Breast epithelium (tissue), 4 donors: Measurements from ENCODE around the gene C11orf24. TPM values are rescaled to one million over a fixed set of nuclear protein-coding genes. Genes with fewer than 3 reads are reported as not detected.
"Not testable (repeated sequence)": the region's sequence is repeated elsewhere in the genome, so short reads cannot be mapped to it uniquely, and the experiment has no call there.

Source experiments
- DNase-seq, 2 donors: peaks; one replicate each; pipeline ENCODE4 v3.0.0-alpha.2; 2019; ENCODE audit warnings: low spot score in 2 of 2
- H3K27ac ChIP-seq, 2 donors: fragments of 200-600 bp; sonication (generic) in 1 of 2; one replicate each; pipeline ENCODE4 v1.5.1; 2016 to 2019; ENCODE audit warnings: mild to moderate bottlenecking in 1 of 2
- H3K27me3 ChIP-seq, 2 donors: fragments of 200-600 bp; sonication (generic) in 1 of 2; one replicate each; pipeline versions ENCODE4 v1.5.1 to v1.6.0; 2017 to 2019; ENCODE audit warnings: control low read depth in 1 of 2, mild to moderate bottlenecking in 1 of 2
- H3K36me3 ChIP-seq: fragments of 200-600 bp; one replicate; pipeline ENCODE4 v1.5.1; 2019
- H3K4me1 ChIP-seq, 2 donors: fragments of 200-600 bp; sonication (generic); one replicate each; pipeline ENCODE4 v1.5.1; 2016 to 2019; ENCODE audit warnings: control low read depth in 1 of 2
- H3K4me3 ChIP-seq, 3 donors: fragments of 200-600 bp; sonication (generic); 1 replicate in 2 of 3; 2 replicates in 1 of 3; pipeline ENCODE4 v1.5.1; 2016 to 2019; ENCODE audit warnings: mild to moderate bottlenecking in 3 of 3, moderate library complexity in 2 of 3
- H3K9me3 ChIP-seq, 2 donors: fragments of 200-600 bp; sonication (generic) in 1 of 2; one replicate each; pipeline ENCODE4 v1.5.1; 2016 to 2019; ENCODE audit warnings: control low read depth in 1 of 2
- CTCF ChIP-seq, 3 donors: fragments of 450-650 bp; IDR thresholded peaks; one replicate each; pipeline ENCODE4 v1.5.1; 2016 to 2017; ENCODE audit warnings: antibody characterized with exemption in 3 of 3, mild to moderate bottlenecking in 3 of 3, moderate library complexity in 3 of 3
- POLR2A ChIP-seq: fragments of 450-650 bp; IDR thresholded peaks from one replicate; pipeline ENCODE4 v1.6.1; 2016; ENCODE audit warnings: antibody characterized with exemption, mild to moderate bottlenecking, moderate library complexity
- POLR2AphosphoS5 ChIP-seq, 3 donors: sonication (generic); formaldehyde crosslinking; IDR thresholded peaks; one replicate each; pipeline ENCODE4 v1.6.1; 2017; ENCODE audit warnings: antibody characterized with exemption in 3 of 3
- intact Hi-C: fragments of 100-400 bp; cut with DNase I; formaldehyde crosslinking; loops from one replicate; pipeline ENCODE4 v1.15.1; 2023; ENCODE audit warnings: low total_unique reads
- total RNA-seq, 3 donors: library from RNA; depleted of rRNA; stranded (reverse); fragments of >200 nt; gene quantifications; one replicate each; pipeline ENCODE4 v1.1.0, GENCODE V29; 2016

Gene C11orf24
- total RNA-seq, 3 donors from 2014 or later: 11.4 to 22.7 (median 12.5) TPM

DNA sequence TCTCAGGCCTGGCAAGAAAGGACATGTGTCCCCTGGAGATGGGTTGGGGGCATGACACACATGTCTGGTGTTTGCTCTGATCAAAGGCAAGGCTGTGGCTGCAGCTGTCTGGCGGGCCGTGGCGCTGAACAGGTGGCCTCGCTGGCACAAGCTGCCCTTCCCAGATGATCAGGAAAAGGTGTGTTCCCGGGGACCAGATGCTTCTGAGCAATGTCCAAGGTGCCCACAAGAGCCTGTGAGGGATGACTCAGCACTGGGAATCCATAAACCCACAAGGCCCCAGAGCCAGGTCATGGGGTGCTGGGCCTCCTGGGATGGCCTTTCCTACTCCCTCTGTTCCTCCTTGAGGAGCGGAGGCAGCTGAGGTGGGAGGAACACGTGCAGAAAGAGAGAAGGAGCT lies 30.9 kb upstream of the C11orf24 start:
- no peak for TF ChIP-seq POLR2AphosphoS5 (IDR thresholded peaks at IDR 0.05)
- TF ChIP-seq CTCF (IDR thresholded peaks at IDR 0.05): no peak
- no peak for TF ChIP-seq POLR2A
- no peaks in the 10 kb centered on the region for H3K36me3 ChIP-seq
- no peaks in the 10 kb centered on the region for H3K4me1 ChIP-seq
- no peak overlapping the region for H3K4me3 ChIP-seq
- intact Hi-C loops: no loop called here
- no peaks in the 10 kb centered on the region for H3K27me3 ChIP-seq
- no peaks in the 10 kb centered on the region for H3K9me3 ChIP-seq
- DNase-seq: no peak
- H3K27ac ChIP-seq: no peak overlapping the region

GRCh38 chr11:68302256-68302655 lies 30.5 kb upstream of the C11orf24 start:
- TF ChIP-seq CTCF (IDR thresholded peaks at IDR 0.05) (no peak), POLR2AphosphoS5 (IDR thresholded peaks at IDR 0.05) (no peak), POLR2A (no peak)
- H3K4me1 ChIP-seq: no peaks in the 10 kb centered on the region
- H3K27me3 ChIP-seq: no peaks in the 10 kb centered on the region
- no peaks in the 10 kb centered on the region for H3K9me3 ChIP-seq
- no peaks in the 10 kb centered on the region for H3K36me3 ChIP-seq
- intact Hi-C loops: no loop called here
- no peak overlapping the region for H3K4me3 ChIP-seq
- no peak overlapping the region for H3K27ac ChIP-seq
- DNase-seq: no peak

GRCh38 chr11:68300076-68300830 lies 28.5 kb upstream of the C11orf24 start:
- Histone ChIP-seq H3K27me3 (no peaks in the 10 kb centered on the region), H3K4me3 (no peak overlapping the region), H3K36me3 (no peaks in the 10 kb centered on the region), H3K9me3 (no peaks in the 10 kb centered on the region), H3K27ac (no peak overlapping the region), H3K4me1 (no peaks in the 10 kb centered on the region)
- intact Hi-C loops: no loop called here
- TF ChIP-seq POLR2AphosphoS5 (IDR thresholded peaks at IDR 0.05) (no peak), CTCF (IDR thresholded peaks at IDR 0.05) (no peak), POLR2A (no peak)
- no peak for DNase-seq

GRCh38 chr11:68299517-68299879 lies 27.7 kb upstream of the C11orf24 start:
- intact Hi-C loops: loop anchor here (2.0 to 5.0 kb wide), 2 partner anchors 42 to 149 kb away; no protein-coding TSS in a partner anchor
- not testable (repeated sequence) for H3K9me3 ChIP-seq

GRCh38 chr11:68298659-68299516 lies 27.1 kb upstream of the C11orf24 start:
- no peak for DNase-seq
- H3K4me3 ChIP-seq: no peak overlapping the region
- H3K27ac ChIP-seq: no peak overlapping the region
- no peaks in the 10 kb centered on the region for H3K27me3 ChIP-seq
- intact Hi-C loops: loop anchor here (2.0 to 5.0 kb wide), 2 partner anchors 42 to 150 kb away; no protein-coding TSS in a partner anchor
- H3K36me3 ChIP-seq: no peaks in the 10 kb centered on the region
- no peaks in the 10 kb centered on the region for H3K4me1 ChIP-seq
- TF ChIP-seq POLR2AphosphoS5 (IDR thresholded peaks at IDR 0.05): no peak
- no peak for TF ChIP-seq POLR2A
- TF ChIP-seq CTCF (IDR thresholded peaks at IDR 0.05): no peak
- no peaks in the 10 kb centered on the region for H3K9me3 ChIP-seq

More at GRCh38 chr11:68299517-68299879, 27.7 kb upstream of the C11orf24 start:
- not testable (repeated sequence) for H3K4me1 ChIP-seq, H3K27me3 ChIP-seq, DNase-seq, H3K36me3 ChIP-seq, H3K27ac ChIP-seq, H3K4me3 ChIP-seq
